ENCODE results near the gene FBXO46. TPM values are rescaled to one million over a fixed set of nuclear protein-coding genes. Genes with fewer than 3 reads are reported as not detected.
A peak's percentile ranks its signal among the peaks of the same experiment; 100 is the strongest.

FBXO46 gene
- total RNA-seq, 1 donor from 2014 or later = 16.5 TPM

GRCh38 chr19:45677351-45678230 lies 53.1 kb downstream of the FBXO46 start:
- DNase-seq = peak; percentile 95
- peaks cover 30% of the 10 kb centered on the region for H3K4me1 ChIP-seq
- peaks cover 33% of the 10 kb centered on the region for H3K27me3 ChIP-seq
- peak overlapping the region; percentile 47 for H3K4me3 ChIP-seq
- no peak overlapping the region for H3K27ac ChIP-seq
- H3K9me3 ChIP-seq = no peaks in the 10 kb centered on the region
- intact Hi-C loops (cut with DNase I) = no loop called here
- peak; percentile 91 for ATAC-seq
- no peak for TF ChIP-seq CTCF (IDR thresholded peaks at IDR 0.05)
- no peaks in the 10 kb centered on the region for H3K36me3 ChIP-seq

GRCh38 chr19:45676851-45677263 lies 53.8 kb downstream of the FBXO46 start:
- peak; percentile 15 for ATAC-seq
- no peak overlapping the region for H3K27ac ChIP-seq
- peaks cover 33% of the 10 kb centered on the region for H3K27me3 ChIP-seq
- H3K4me1 ChIP-seq = peaks cover 28% of the 10 kb centered on the region
- no peaks in the 10 kb centered on the region for H3K9me3 ChIP-seq
- no peak for TF ChIP-seq CTCF (IDR thresholded peaks at IDR 0.05)
- no peaks in the 10 kb centered on the region for H3K36me3 ChIP-seq
- peak overlapping the region; percentile 47 for H3K4me3 ChIP-seq
- intact Hi-C loops (cut with DNase I) = no loop called here
- peak; percentile 78 for DNase-seq

GRCh38 chr19:45674946-45675345 lies 55.8 kb downstream of the FBXO46 start:
- peaks cover 18% of the 10 kb centered on the region for H3K4me1 ChIP-seq
- H3K36me3 ChIP-seq = no peaks in the 10 kb centered on the region
- no peaks in the 10 kb centered on the region for H3K9me3 ChIP-seq
- no peak overlapping the region for H3K4me3 ChIP-seq
- ATAC-seq = no peak
- no peak for DNase-seq
- no peak for TF ChIP-seq CTCF (IDR thresholded peaks at IDR 0.05)
- peaks cover 48% of the 10 kb centered on the region for H3K27me3 ChIP-seq
- intact Hi-C loops (cut with DNase I) = no loop called here
- no peak overlapping the region for H3K27ac ChIP-seq

- peaks cover 7% of the 10 kb centered on the region for H3K4me1 ChIP-seq
- DNase-seq (peak; percentile 93), ATAC-seq (peak; percentile 93)
- peak overlapping the region; percentile 35 for H3K4me3 ChIP-seq
- no peak overlapping the region for H3K27ac ChIP-seq
- H3K27me3 ChIP-seq = peaks cover 37% of the 10 kb centered on the region
- H3K36me3 ChIP-seq = no peaks in the 10 kb centered on the region
- TF ChIP-seq CTCF (IDR thresholded peaks at IDR 0.05) = no peak
- H3K9me3 ChIP-seq = no peaks in the 10 kb centered on the region
- intact Hi-C loops (cut with DNase I) = no loop called here
Observed at GRCh38 chr19:45670670-45671453, 59.8 kb downstream of the FBXO46 start.

DNA sequence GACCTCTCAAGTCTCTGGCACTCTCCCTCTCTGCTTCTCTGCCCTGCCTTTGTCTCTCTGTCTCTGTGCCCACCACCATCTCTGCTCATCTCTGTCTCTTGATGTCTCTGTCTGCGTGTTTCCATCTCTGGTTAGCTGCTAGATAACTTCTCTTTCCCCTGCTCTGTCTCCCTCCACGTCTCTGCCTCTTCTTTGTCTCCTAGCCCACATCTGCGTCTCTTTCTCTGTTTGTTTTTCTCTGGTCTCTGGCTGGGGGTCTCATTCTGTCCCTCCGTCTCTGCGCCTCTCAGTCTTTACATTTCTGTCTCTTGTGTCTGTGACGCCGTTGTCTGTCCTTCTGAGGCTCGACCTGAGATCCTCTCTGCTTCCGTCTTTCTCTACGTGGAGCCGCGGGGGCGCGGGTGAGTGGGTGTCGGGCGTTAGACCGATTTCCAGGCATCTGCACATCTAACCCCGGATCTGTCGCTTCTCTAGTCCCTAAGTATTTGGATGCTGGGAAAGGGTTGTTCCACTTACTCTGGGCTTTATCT lies 62.3 kb downstream of the FBXO46 start:
- Histone ChIP-seq H3K4me3 (peak overlapping the region; percentile 38), H3K36me3 (no peaks in the 10 kb centered on the region), H3K27ac (no peak overlapping the region), H3K27me3 (peaks cover 43% of the 10 kb centered on the region), H3K9me3 (no peaks in the 10 kb centered on the region), H3K4me1 (peaks cover 7% of the 10 kb centered on the region)
- intact Hi-C loops (cut with DNase I) = no loop called here
- no peak for TF ChIP-seq CTCF (IDR thresholded peaks at IDR 0.05)
- ATAC-seq (no peak), DNase-seq (no peak)
